ENCODE measurements around the gene CNTROB.
A peak's percentile ranks its signal among the peaks of the same experiment; 100 is the strongest.

Gene CNTROB

DNA sequence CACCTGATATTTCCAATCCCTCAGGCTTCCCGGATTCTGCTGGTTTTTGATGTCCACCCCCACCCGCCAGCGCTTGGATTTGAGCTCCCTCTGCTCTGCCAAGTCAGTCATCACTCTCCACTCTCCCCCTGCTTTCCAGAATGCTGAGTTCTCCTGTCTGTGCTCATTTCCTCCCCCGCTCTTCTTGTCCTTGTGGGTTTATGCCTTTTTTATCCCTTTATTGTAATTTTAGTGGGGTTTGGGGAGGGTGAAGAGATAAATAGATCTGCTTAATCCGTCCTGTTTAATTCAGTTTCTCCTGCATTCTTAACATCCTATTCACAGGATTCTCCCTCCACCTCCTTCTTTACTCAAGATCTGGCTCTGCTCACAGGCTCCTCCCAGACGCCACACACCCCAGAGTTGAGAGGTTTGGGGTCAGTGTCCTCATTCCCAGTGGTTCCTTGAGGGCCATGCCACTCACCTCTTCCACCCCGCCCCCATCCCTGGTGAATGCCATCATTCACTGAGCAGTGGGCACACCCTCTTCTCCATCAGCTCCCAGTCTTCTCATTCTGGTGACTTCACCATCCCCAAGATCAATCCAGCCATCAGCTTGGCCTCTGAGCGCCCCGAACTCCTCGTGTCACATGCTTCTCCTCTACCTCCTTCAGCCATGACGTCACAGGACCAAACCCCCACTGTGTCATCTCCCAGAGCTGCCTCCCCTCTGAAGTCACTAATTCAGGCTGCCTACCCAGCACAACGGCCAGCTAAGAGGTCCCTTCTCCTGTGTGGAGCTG lies 55.3 kb downstream of the CNTROB start:
- CTCF ChIA-PET = interaction anchor here (0.6 to 10.0 kb wide), 24 partner anchors 10 to 242 kb away, joined by 3 to 141 read pairs (median 4); partner anchors contain the start of gene RNF227
- Histone ChIP-seq H3K27ac (ENCODE audit: extremely low read depth, low read depth, low read length) (no peak overlapping the region), H3K4me1 (ENCODE audit: control insufficient read depth, insufficient read depth, low read length) (no peaks in the 10 kb centered on the region), H3K4me3 (ENCODE audit: low read depth, low read length) (no peak overlapping the region), H3K9me3 (ENCODE audit: control insufficient read depth, insufficient read depth, low read depth, low read length) (no peaks in the 10 kb centered on the region), H3K36me3 (ENCODE audit: control insufficient read depth in 2 of 2, insufficient read depth in 1 of 2, low read length in 2 of 2) (no peaks in the 10 kb centered on the region)
- POLR2A ChIA-PET = interaction anchor here (2.0 kb wide), 1 partner anchor 55 kb away, joined by 6 read pairs; the partner anchor contains the start of genes CNTROB and TRAPPC1
- TF ChIP-seq ZBTB21 (tag by site-specific recombination; IDR thresholded peaks at IDR 0.05) (0 out of 2 replicates have a peak, but pooled peaks have one; percentile 37), TRIM28 (IDR thresholded peaks at IDR 0.05; ENCODE audit: borderline replicate concordance, low read length) (no peak), ZNF510 (tag by site-specific recombination; IDR thresholded peaks at IDR 0.05; ENCODE audit: insufficient replicate concordance) (no peak)
- TF ChIP-seq, protein P1, sequence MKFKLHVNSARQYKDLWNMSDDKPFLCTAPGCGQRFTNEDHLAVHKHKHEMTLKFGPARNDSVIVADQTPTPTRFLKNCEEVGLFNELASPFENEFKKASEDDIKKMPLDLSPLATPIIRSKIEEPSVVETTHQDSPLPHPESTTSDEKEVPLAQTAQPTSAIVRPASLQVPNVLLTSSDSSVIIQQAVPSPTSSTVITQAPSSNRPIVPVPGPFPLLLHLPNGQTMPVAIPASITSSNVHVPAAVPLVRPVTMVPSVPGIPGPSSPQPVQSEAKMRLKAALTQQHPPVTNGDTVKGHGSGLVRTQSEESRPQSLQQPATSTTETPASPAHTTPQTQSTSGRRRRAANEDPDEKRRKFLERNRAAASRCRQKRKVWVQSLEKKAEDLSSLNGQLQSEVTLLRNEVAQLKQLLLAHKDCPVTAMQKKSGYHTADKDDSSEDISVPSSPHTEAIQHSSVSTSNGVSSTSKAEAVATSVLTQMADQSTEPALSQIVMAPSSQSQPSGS (tag by site-specific recombination; IDR thresholded peaks at IDR 0.05; ENCODE audit: low read depth) = peak; percentile 47

DNA sequence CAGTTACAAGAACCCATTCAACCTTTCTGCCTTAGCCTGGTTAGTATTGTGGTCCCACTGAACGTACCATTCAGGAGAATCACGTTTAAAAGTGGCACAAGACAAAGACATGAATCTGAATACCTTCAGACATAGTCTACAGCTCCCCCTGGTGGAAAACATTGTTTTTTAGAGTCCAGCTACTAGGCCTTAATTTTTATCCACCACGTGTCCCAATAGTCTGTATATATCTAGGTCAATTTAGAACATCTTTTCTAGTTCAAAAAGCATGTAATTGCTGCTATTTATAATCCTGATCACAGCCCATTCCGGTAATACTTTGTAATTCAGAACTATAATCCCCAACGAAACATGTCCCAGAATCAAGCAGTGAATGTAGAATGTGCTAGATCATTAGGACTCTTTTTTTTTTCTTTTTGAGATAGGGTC lies 56.8 kb downstream of the CNTROB start:
- POLR2A ChIA-PET = interaction anchor here (0.7 to 3.0 kb wide), 3 partner anchors 56 to 152 kb away, joined by 3 to 22 read pairs (median 4); partner anchors contain the start of genes CNTROB, RNF227 and TRAPPC1
- Histone ChIP-seq H3K36me3 (ENCODE audit: control insufficient read depth in 2 of 2, insufficient read depth in 1 of 2, low read length in 2 of 2) (no peaks in the 10 kb centered on the region), H3K9me3 (ENCODE audit: control insufficient read depth, insufficient read depth, low read depth, low read length) (no peaks in the 10 kb centered on the region), H3K27ac (ENCODE audit: extremely low read depth, low read depth, low read length) (no peak overlapping the region), H3K4me1 (ENCODE audit: control insufficient read depth, insufficient read depth, low read length) (no peaks in the 10 kb centered on the region), H3K4me3 (ENCODE audit: low read depth, low read length) (no peak overlapping the region)
- CTCF ChIA-PET = interaction anchor here (0.6 to 10.0 kb wide), 34 partner anchors 9 to 380 kb away, joined by 3 to 141 read pairs (median 4); partner anchors contain the start of genes CNTROB, GUCY2D, NAA38 and RNF227
- TF ChIP-seq, protein P2, sequence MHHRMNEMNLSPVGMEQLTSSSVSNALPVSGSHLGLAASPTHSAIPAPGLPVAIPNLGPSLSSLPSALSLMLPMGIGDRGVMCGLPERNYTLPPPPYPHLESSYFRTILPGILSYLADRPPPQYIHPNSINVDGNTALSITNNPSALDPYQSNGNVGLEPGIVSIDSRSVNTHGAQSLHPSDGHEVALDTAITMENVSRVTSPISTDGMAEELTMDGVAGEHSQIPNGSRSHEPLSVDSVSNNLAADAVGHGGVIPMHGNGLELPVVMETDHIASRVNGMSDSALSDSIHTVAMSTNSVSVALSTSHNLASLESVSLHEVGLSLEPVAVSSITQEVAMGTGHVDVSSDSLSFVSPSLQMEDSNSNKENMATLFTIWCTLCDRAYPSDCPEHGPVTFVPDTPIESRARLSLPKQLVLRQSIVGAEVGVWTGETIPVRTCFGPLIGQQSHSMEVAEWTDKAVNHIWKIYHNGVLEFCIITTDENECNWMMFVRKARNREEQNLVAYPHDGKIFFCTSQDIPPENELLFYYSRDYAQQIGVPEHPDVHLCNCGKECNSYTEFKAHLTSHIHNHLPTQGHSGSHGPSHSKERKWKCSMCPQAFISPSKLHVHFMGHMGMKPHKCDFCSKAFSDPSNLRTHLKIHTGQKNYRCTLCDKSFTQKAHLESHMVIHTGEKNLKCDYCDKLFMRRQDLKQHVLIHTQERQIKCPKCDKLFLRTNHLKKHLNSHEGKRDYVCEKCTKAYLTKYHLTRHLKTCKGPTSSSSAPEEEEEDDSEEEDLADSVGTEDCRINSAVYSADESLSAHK (tag by site-specific recombination; IDR thresholded peaks at IDR 0.05) = no peak
- TF ChIP-seq ZNF837 (tag by site-specific recombination; IDR thresholded peaks at IDR 0.05) (no peak), ZNF660 (tag by site-specific recombination; IDR thresholded peaks at IDR 0.05) (peak; percentile 75; the same call in 1 of the 2 replicates), ZNF335 (tag by site-specific recombination; conservative IDR thresholded peaks at IDR 0.05) (peak; percentile 46), ZNF221 (tag by site-specific recombination; IDR thresholded peaks at IDR 0.05; ENCODE audit: borderline replicate concordance) (no peak), ZNF157 (tag by site-specific recombination; IDR thresholded peaks at IDR 0.05) (no peak), ZNF366 (tag by site-specific recombination; conservative IDR thresholded peaks at IDR 0.05) (no peak), ZNF654 (tag by site-specific recombination; IDR thresholded peaks at IDR 0.05; ENCODE audit: low read depth) (peak; percentile 86), ZNF776 (tag by site-specific recombination; IDR thresholded peaks at IDR 0.05; ENCODE audit: borderline replicate concordance) (no peak), ZNF426 (tag by site-specific recombination; IDR thresholded peaks at IDR 0.05) (no peak), ZNF416 (tag by site-specific recombination; IDR thresholded peaks at IDR 0.05) (no peak), ZNF223 (tag by site-specific recombination; IDR thresholded peaks at IDR 0.05) (no peak), ZNF350 (tag by site-specific recombination; IDR thresholded peaks at IDR 0.05) (no peak)
- TF ChIP-seq, protein P3, sequence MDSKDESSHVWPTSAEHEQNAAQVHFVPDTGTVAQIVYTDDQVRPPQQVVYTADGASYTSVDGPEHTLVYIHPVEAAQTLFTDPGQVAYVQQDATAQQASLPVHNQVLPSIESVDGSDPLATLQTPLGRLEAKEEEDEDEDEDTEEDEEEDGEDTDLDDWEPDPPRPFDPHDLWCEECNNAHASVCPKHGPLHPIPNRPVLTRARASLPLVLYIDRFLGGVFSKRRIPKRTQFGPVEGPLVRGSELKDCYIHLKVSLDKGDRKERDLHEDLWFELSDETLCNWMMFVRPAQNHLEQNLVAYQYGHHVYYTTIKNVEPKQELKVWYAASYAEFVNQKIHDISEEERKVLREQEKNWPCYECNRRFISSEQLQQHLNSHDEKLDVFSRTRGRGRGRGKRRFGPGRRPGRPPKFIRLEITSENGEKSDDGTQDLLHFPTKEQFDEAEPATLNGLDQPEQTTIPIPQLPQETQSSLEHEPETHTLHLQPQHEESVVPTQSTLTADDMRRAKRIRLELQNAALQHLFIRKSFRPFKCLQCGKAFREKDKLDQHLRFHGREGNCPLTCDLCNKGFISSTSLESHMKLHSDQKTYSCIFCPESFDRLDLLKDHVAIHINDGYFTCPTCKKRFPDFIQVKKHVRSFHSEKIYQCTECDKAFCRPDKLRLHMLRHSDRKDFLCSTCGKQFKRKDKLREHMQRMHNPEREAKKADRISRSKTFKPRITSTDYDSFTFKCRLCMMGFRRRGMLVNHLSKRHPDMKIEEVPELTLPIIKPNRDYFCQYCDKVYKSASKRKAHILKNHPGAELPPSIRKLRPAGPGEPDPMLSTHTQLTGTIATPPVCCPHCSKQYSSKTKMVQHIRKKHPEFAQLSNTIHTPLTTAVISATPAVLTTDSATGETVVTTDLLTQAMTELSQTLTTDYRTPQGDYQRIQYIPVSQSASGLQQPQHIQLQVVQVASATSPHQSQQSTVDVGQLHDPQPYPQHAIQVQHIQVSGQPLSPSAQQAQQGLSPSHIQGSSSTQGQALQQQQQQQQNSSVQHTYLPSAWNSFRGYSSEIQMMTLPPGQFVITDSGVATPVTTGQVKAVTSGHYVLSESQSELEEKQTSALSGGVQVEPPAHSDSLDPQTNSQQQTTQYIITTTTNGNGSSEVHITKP (tag by site-specific recombination; IDR thresholded peaks at IDR 0.05) = peak; percentile 64
- TF ChIP-seq, protein P4, sequence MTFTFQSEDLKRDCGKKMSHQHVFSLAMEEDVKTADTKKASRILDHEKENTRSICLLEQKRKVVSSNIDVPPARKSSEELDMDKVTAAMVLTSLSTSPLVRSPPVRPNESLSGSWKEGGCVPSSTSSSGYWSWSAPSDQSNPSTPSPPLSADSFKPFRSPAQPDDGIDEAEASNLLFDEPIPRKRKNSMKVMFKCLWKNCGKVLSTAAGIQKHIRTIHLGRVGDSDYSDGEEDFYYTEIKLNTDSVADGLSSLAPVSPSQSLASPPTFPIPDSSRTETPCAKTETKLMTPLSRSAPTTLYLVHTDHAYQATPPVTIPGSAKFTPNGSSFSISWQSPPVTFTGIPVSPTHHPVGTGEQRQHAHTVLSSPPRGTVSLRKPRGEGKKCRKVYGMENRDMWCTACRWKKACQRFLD (tag by site-specific recombination; IDR thresholded peaks at IDR 0.05) = no peak
- TF ChIP-seq, protein P5, sequence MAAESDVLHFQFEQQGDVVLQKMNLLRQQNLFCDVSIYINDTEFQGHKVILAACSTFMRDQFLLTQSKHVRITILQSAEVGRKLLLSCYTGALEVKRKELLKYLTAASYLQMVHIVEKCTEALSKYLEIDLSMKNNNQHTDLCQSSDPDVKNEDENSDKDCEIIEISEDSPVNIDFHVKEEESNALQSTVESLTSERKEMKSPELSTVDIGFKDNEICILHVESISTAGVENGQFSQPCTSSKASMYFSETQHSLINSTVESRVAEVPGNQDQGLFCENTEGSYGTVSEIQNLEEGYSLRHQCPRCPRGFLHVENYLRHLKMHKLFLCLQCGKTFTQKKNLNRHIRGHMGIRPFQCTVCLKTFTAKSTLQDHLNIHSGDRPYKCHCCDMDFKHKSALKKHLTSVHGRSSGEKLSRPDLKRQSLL (tag by site-specific recombination; IDR thresholded peaks at IDR 0.05) = no peak

Data from HEK293 (cell line).